ENCODE data around the gene TMEM59.

DNA sequence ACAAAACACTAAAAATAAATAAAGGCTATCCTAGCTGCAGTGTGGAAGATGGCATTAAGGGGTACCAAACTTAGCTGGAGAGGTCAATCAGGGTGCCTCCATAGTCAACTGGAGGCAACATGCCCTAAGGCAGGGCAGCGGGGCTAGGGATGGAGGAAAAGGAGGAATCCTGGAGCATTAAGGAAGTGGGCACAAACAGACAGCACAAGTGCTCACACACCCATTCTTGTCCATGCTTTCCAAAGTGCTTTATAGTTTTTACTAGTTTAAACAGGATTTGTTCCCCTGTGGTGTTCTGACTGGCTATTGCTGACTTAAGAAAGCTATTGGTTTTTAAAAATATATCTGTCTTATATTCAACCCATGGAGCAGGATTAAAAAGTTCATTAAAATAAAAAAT lies 33.8 kb upstream of the TMEM59 start:
- no peak for TF ChIP-seq CTCF (IDR thresholded peaks at IDR 0.05 in 8 of 11, conservative IDR thresholded peaks at IDR 0.05 in 3 of 11)
- no peak for TF ChIP-seq POLR2AphosphoS5 (IDR thresholded peaks at IDR 0.05)

Data from spleen (tissue), 7 donors.